HCT116 (cell line): ENCODE results near the gene MLH3. TPM values are rescaled to one million over a fixed set of nuclear protein-coding genes. Genes with fewer than 3 reads are reported as not detected.

Source experiments
- ATAC-seq: fragments of 200-7000 bp; cut with Tn5 transposase; 2 replicates; pipeline ENCODE4 v1.9.1; 2020; ENCODE audit warnings: mild to moderate bottlenecking, moderate library complexity
- BruUV-seq: library from RNA; stranded (reverse); fragments of 400-500 nt; replicated peaks from 2 replicates; lab custom pipeline; 2021; lab: Mats Ljungman, UMichigan
- CTCF ChIA-PET: fragments of 300-600 bp; sonication (Branson Sonifier 250); formaldehyde crosslinking; loops from one replicate; lab custom pipeline; 2021; ENCODE audit warnings: antibody characterized with exemption; lab: Charles Lee
- POLR2A ChIA-PET: fragments of 300-600, 350-600 bp; sonication (Branson Sonifier 250); formaldehyde crosslinking; loops from one replicate; lab custom pipeline; 2021; ENCODE audit warnings: antibody characterized with exemption; lab: Charles Lee
- RAD21 ChIA-PET, 2 experiments: fragments of 300-600 bp; sonication (Branson Sonifier 250); formaldehyde crosslinking; loops; one replicate each; lab custom pipeline; 2023; ENCODE audit warnings: low total read pairs in 2 of 2; ENCODE audit not compliant: uncharacterized antibody in 2 of 2, unreplicated experiment in 2 of 2, low non-redundant PET in 1 of 2; lab: Charles Lee
- DNase-seq: peaks from one replicate; pipeline ENCODE4 v3.0.0-alpha.2; 2010; ENCODE audit warnings: low read depth, low spot score
- H2AFZ ChIP-seq: fragments of 200-600 bp; shearing (Covaris generic), sonication (generic); 2 replicates; pipeline ENCODE4 v1.6.1; 2017; ENCODE audit warnings: low read depth, mixed run types, mixed read lengths, antibody characterized with exemption, low read length; ENCODE audit not compliant: poor library complexity, severe bottlenecking
- H3K27ac ChIP-seq: 2 replicates; pipeline ENCODE4 v1.5.1; 2012; ENCODE audit warnings: low read depth, low read length
- H3K27me3 ChIP-seq: fragments of 200-600 bp; sonication (generic); 2 replicates; pipeline ENCODE4 v1.6.1; 2016; ENCODE audit warnings: mixed run types, low read length, mixed read lengths; ENCODE audit not compliant: insufficient read depth
- H3K36me3 ChIP-seq, 2 experiments: fragments of 200-500 bp in 1 of 2; fragments of 200-600 bp in 1 of 2; sonication (Bioruptor generic) in 1 of 2; sonication (generic) in 1 of 2; 2 replicates each; pipeline versions ENCODE4 v1.5.1 to v1.6.1; 2014 to 2016; ENCODE audit warnings: low read length in 2 of 2, inconsistent platforms in 1 of 2, mixed read lengths in 1 of 2, mixed run types in 1 of 2; ENCODE audit not compliant: insufficient read depth in 2 of 2, control insufficient read depth in 1 of 2
- H3K4me1 ChIP-seq, 2 experiments: fragments of 200-600 bp in 1 of 2; sonication (generic) in 1 of 2; 2 replicates each; pipeline versions ENCODE4 v1.5.1 to v1.6.1; 2012 to 2017; ENCODE audit warnings: low read length in 2 of 2, inconsistent platforms in 1 of 2, mild to moderate bottlenecking in 1 of 2, mixed read lengths in 1 of 2, mixed run types in 1 of 2, moderate library complexity in 1 of 2; ENCODE audit not compliant: insufficient read depth in 2 of 2, control insufficient read depth in 1 of 2
- H3K4me2 ChIP-seq: fragments of 200-600 bp; sonication (generic); 2 replicates; pipeline ENCODE4 v1.6.1; 2017; ENCODE audit warnings: mixed run types, low read length, mixed read lengths
- H3K4me3 ChIP-seq, 2 experiments: fragments of 200-600 bp in 1 of 2; sonication (generic) in 1 of 2; replicated peaks in 1 of 2; 2 replicates each; pipeline ENCODE4 v1.5.1; 2011 to 2016; ENCODE audit warnings: low read length in 2 of 2, control low read depth in 1 of 2, low read depth in 1 of 2, mild to moderate bottlenecking in 1 of 2, mixed read lengths in 1 of 2, mixed run types in 1 of 2
- H3K79me2 ChIP-seq: fragments of 200-600 bp; sonication (generic); 2 replicates; pipeline ENCODE4 v1.6.1; 2017; ENCODE audit warnings: mild to moderate bottlenecking, mixed run types, low read length, moderate library complexity, mixed read lengths; ENCODE audit not compliant: insufficient read depth
- H3K9ac ChIP-seq: fragments of 200-600 bp; sonication (generic); 2 replicates; pipeline ENCODE4 v1.6.1; 2016; ENCODE audit warnings: low read length, mixed read lengths
- H3K9me2 ChIP-seq: fragments of 200-600 bp; sonication (generic), shearing (Covaris generic); 2 replicates; pipeline ENCODE4 v1.6.1; 2017; ENCODE audit warnings: mixed run types, mild to moderate bottlenecking, moderate library complexity; ENCODE audit not compliant: insufficient read depth
- H3K9me3 ChIP-seq, 2 experiments: fragments of 200-500 bp in 1 of 2; fragments of 200-600 bp in 1 of 2; sonication (Bioruptor generic) in 1 of 2; sonication (generic) in 1 of 2; 2 replicates each; pipeline ENCODE4 v1.6.1; 2014 to 2017; ENCODE audit warnings: low read length in 2 of 2, mixed read lengths in 2 of 2, inconsistent platforms in 1 of 2, low read depth in 1 of 2, mild to moderate bottlenecking in 1 of 2, mixed run types in 1 of 2, moderate library complexity in 1 of 2; ENCODE audit not compliant: control insufficient read depth in 1 of 2, insufficient read depth in 1 of 2
- H4K20me1 ChIP-seq: fragments of 200-600 bp; sonication (generic), shearing (Covaris generic); 2 replicates; pipeline ENCODE4 v1.6.1; 2017; ENCODE audit warnings: mixed run types, mild to moderate bottlenecking, moderate library complexity; ENCODE audit not compliant: insufficient read depth
- CBX3 ChIP-seq: IDR thresholded peaks from 2 replicates; pipeline ENCODE4 v1.6.1; 2012; ENCODE audit warnings: low read depth
- CEBPB ChIP-seq: IDR thresholded peaks from 2 replicates; pipeline ENCODE4 v1.6.1; 2012; ENCODE audit warnings: low read depth
- EZH2 ChIP-seq: fragments of 200-600 bp; sonication (generic); IDR thresholded peaks from 2 replicates; pipeline ENCODE4 v1.6.1; 2017; ENCODE audit warnings: antibody characterized with exemption, mixed run types
- FOSL1 ChIP-seq: IDR thresholded peaks from 2 replicates; pipeline ENCODE4 v1.6.1; 2012; ENCODE audit warnings: low read depth
- JUND ChIP-seq: IDR thresholded peaks from 2 replicates; pipeline ENCODE4 v1.6.1; 2012
- MAX ChIP-seq: IDR thresholded peaks from 2 replicates; pipeline ENCODE4 v1.6.1; 2012
- POLR2A ChIP-seq: IDR thresholded peaks from 2 replicates; pipeline ENCODE4 v1.7.0; 2011; ENCODE audit warnings: borderline replicate concordance; ENCODE audit not compliant: insufficient read depth, insufficient read length; ENCODE audit errors: extremely low read depth
- RAD21 ChIP-seq: IDR thresholded peaks from 2 replicates; pipeline ENCODE4 v1.6.1; 2012; ENCODE audit warnings: low read depth, mild to moderate bottlenecking
- SIN3A ChIP-seq: IDR thresholded peaks from 2 replicates; pipeline ENCODE4 v1.6.1; 2012; ENCODE audit warnings: low read depth
- SP1 ChIP-seq: IDR thresholded peaks from 2 replicates; pipeline ENCODE4 v1.6.1; 2012; ENCODE audit warnings: low read depth
- SRF ChIP-seq: IDR thresholded peaks from 2 replicates; pipeline ENCODE4 v1.6.1; 2012; ENCODE audit warnings: low read depth
- TCF7L2 ChIP-seq: IDR thresholded peaks from 2 replicates; pipeline ENCODE4 v1.7.0; 2011; ENCODE audit warnings: borderline replicate concordance, inconsistent platforms; ENCODE audit not compliant: insufficient read depth, insufficient read length; ENCODE audit errors: extremely low read depth
- ZBTB33 ChIP-seq: IDR thresholded peaks from 2 replicates; pipeline ENCODE4 v1.6.1; 2011; ENCODE audit warnings: mild to moderate bottlenecking, low read length, moderate library complexity; ENCODE audit not compliant: insufficient replicate concordance; ENCODE audit errors: extremely low read depth
- ZNF274 ChIP-seq: fragments of 200-500 bp; sonication (Bioruptor generic); IDR thresholded peaks from 2 replicates; pipeline ENCODE4 v1.6.1; 2014; ENCODE audit warnings: mild to moderate bottlenecking, low read depth, low read length, inconsistent platforms
- intact Hi-C: fragments of 100-400 bp; cut with micrococcal nuclease; formaldehyde crosslinking; loops from 2 replicates; pipeline ENCODE4 v1.10.0; 2022
- total RNA-seq: library from RNA; stranded (reverse); gene quantifications from one replicate; pipeline ENCODE4 v1.2.1, GENCODE V29; 2021; ENCODE audit not compliant: unreplicated experiment

Gene MLH3
- total RNA-seq, 1 experiment from 2014 or later: 14.7 TPM

- TF ChIP-seq EZH2 (no peak), SIN3A (no peak), SP1 (no peak), CBX3 (no peak), ZNF274 (no peak), TCF7L2 (no peak), JUND (no peak), ZBTB33 (no peak), RAD21 (no peak), SRF (no peak)
Observed at GRCh38 chr14:75054421-75054820, 3.2 kb upstream of the MLH3 start (continued).

GRCh38 chr14:75053396-75054291 is 2.4 kb upstream of the MLH3 start:
- Histone ChIP-seq H3K27me3 (no peaks in the 10 kb centered on the region), H3K9me2 (no peaks in the 10 kb centered on the region), H3K9me3 (no peaks in the 10 kb centered on the region), H2AFZ (no peak overlapping the region), H4K20me1 (no peaks in the 10 kb centered on the region), H3K4me1 (peaks cover 0 to 16% of the 10 kb centered on the region in 2 experiments; a peak in 3 of 4 replicates), H3K9ac (no peak overlapping the region), H3K4me2 (no peak overlapping the region), H3K27ac (no peak overlapping the region), H3K79me2 (peaks cover 31% of the 10 kb centered on the region), H3K36me3 (peaks cover 0 to 7% of the 10 kb centered on the region in 2 experiments; a peak in 2 of 4 replicates), H3K4me3 (no peak overlapping the region)
- RAD21 ChIA-PET: no interaction called here
- ATAC-seq (no peak), DNase-seq (no peak)
- TF ChIP-seq POLR2A (no peak), ZBTB33 (no peak), SRF (no peak), MAX (no peak), SIN3A (no peak), CEBPB (no peak), RAD21 (no peak), FOSL1 (no peak)
- intact Hi-C loops: no loop called here
- POLR2A ChIA-PET: no interaction called here
- BruUV-seq: no TSS peak
- CTCF ChIA-PET: no interaction called here
